Natural killer cell (primary cell): ENCODE results near the gene KRT34. TPM values are rescaled to one million over a fixed set of nuclear protein-coding genes. Genes with fewer than 3 reads are reported as not detected.
"Not testable (repeated sequence)": the region's sequence is repeated elsewhere in the genome, so short reads cannot be mapped to it uniquely, and the experiment has no call there.

Experiments used
- ATAC-seq, 3 donors: fragments of 150-1000 bp in 2 of 3; fragments of 200-7000 bp in 1 of 3; cut with Tn5 transposase; 1 replicate in 1 of 3; 2 replicates in 2 of 3; pipeline ENCODE4 v1.10.0; 2021; ENCODE audit warnings: mild to moderate bottlenecking in 2 of 3, moderate library complexity in 2 of 3
- DNase-seq, 2 donors: peaks; one replicate each; pipeline versions ENCODE4 v3.0.0 to v3.0.0-alpha.2; 2013 to 2021; ENCODE audit warnings: mixed read lengths in 1 of 2
- H3K27ac ChIP-seq: one replicate; pipeline ENCODE4 v1.5.1; 2013; ENCODE audit warnings: mild to moderate bottlenecking, low read length
- H3K27me3 ChIP-seq: one replicate; pipeline ENCODE4 v1.6.1; 2013; ENCODE audit warnings: low read length; ENCODE audit not compliant: control insufficient read depth, insufficient read depth
- H3K36me3 ChIP-seq: one replicate; pipeline ENCODE4 v1.6.1; 2013; ENCODE audit warnings: low read length; ENCODE audit not compliant: control insufficient read depth, insufficient read depth
- H3K4me1 ChIP-seq: one replicate; pipeline ENCODE4 v1.6.1; 2013; ENCODE audit warnings: low read length; ENCODE audit not compliant: control insufficient read depth, insufficient read depth
- H3K4me3 ChIP-seq: one replicate; pipeline ENCODE4 v1.5.1; 2013; ENCODE audit warnings: low read length
- H3K9me3 ChIP-seq: one replicate; pipeline ENCODE4 v1.6.1; 2013; ENCODE audit warnings: low read length; ENCODE audit not compliant: control insufficient read depth, insufficient read depth
- H3K27ac Mint-ChIP-seq, 2 donors: one replicate each; pipeline ENCODE4 v1.8.0; 2022; ENCODE audit warnings: mild to moderate bottlenecking in 2 of 2, mixed read lengths in 2 of 2, moderate library complexity in 1 of 2
- H3K27me3 Mint-ChIP-seq, 2 donors: one replicate each; pipeline ENCODE4 v1.8.0; 2022; ENCODE audit warnings: low read depth in 2 of 2, mixed read lengths in 2 of 2
- H3K36me3 Mint-ChIP-seq: one replicate; pipeline ENCODE4 v1.8.0; 2022; ENCODE audit warnings: mixed read lengths
- H3K4me1 Mint-ChIP-seq, 2 donors: one replicate each; pipeline ENCODE4 v1.8.0; 2022; ENCODE audit warnings: mixed read lengths in 2 of 2
- H3K4me3 Mint-ChIP-seq: one replicate; pipeline ENCODE4 v1.8.0; 2022; ENCODE audit warnings: mild to moderate bottlenecking, moderate library complexity, mixed read lengths
- H3K9me3 Mint-ChIP-seq, 2 donors: one replicate each; pipeline ENCODE4 v1.8.0; 2022; ENCODE audit warnings: mixed read lengths in 2 of 2
- CTCF ChIP-seq: fragments of 200-600 bp; IDR thresholded peaks from one replicate; pipeline ENCODE4 v1.8.0; 2022; ENCODE audit warnings: antibody characterized with exemption
- WGBS: methylation state at CpG from one replicate; pipeline ENCODE4 v1.1.7; 2013; ENCODE audit warnings: missing lambda C conversion rate; ENCODE audit not compliant: insufficient coverage; 5-methylcytosine and 5-hydroxymethylcytosine counted together
- intact Hi-C: fragments of 100-400 bp; cut with micrococcal nuclease; formaldehyde crosslinking; loops from one replicate; pipeline ENCODE4 v1.14.2; 2022
- total RNA-seq, 4 donors: library from RNA; stranded (reverse); fragments of 120-200 nt in 1 of 4; gene quantifications; one replicate each; pipeline versions ENCODE4 v1.2.3 to v1.2.4, GENCODE V29; 2013 to 2022

The KRT34 gene
- total RNA-seq, 3 donors from 2014 or later (not counting 1 experiment from before 2014, with no cell fraction given) = not detected

- no peaks in the 10 kb centered on the region for H3K36me3 Mint-ChIP-seq
- DNase-seq (no peak), ATAC-seq (no peak)
- Histone ChIP-seq H3K4me3 (no peak overlapping the region), H3K27ac (no peak overlapping the region), H3K27me3 (no peaks in the 10 kb centered on the region), H3K4me1 (no peaks in the 10 kb centered on the region), H3K36me3 (no peaks in the 10 kb centered on the region), H3K9me3 (no peaks in the 10 kb centered on the region)
- TF ChIP-seq CTCF = no peak
- H3K4me1 Mint-ChIP-seq = no peaks in the 10 kb centered on the region
- H3K27me3 Mint-ChIP-seq = peaks cover 14 to 24% of the 10 kb centered on the region in 2 donors
- intact Hi-C loops = no loop called here
- WGBS = 94% methylated on average over 7 of the region's 7 CpGs
- H3K27ac Mint-ChIP-seq = no peak overlapping the region
- H3K4me3 Mint-ChIP-seq = no peak overlapping the region
- H3K9me3 Mint-ChIP-seq = no peaks in the 10 kb centered on the region
Observed at GRCh38 chr17:41396340-41396739, 14.2 kb upstream of the KRT34 start.

DNA sequence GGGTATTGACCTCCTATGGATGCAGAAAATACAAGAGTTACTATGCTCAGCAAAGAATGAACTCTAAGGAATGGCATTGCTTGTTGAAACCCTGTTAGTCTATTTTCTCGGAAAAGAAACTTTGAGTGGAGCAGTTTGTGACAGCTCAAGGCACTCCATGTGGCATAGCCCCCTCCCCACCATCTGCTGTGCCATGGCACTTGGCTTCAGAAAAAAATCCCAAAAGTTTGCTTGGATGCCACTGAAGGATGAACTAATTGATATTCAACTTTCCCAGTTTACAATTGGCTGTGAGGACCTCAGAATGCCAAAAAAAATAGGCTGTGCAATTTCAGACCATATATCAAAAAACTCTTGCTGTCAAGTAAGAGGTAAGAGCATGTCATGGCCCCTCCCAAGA, 13.5 kb upstream of the KRT34 start:
- Mint-ChIP-seq H3K27me3 (peaks cover 12 to 20% of the 10 kb centered on the region in 2 donors), H3K4me3 (no peak overlapping the region)

DNA sequence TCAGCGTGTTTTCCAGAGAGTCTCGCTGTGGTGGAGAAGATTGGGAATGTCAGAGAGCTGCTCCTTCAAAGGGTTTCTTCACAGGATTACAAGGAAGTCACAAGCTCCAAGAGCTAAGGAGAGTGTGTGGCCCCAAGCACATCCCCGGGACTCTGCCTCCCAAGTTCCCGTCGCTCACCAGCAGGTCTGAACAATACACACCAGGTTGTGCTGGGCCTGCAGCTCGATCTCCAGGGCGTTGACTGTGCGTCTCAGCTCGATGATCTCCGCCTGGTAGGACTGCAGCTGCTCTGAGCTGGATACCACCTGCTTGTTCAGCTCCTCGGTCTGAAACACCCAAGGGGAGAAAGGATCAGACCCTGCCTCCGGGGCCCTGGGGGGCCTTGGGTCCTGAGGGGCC, 12.9 kb upstream of the KRT34 start:
- H3K27ac Mint-ChIP-seq, H3K9me3 ChIP-seq, H3K4me3 ChIP-seq, H3K27me3 ChIP-seq, H3K4me1 ChIP-seq, intact Hi-C loops, ATAC-seq, H3K27ac ChIP-seq, H3K4me1 Mint-ChIP-seq, H3K4me3 Mint-ChIP-seq, H3K36me3 ChIP-seq, H3K9me3 Mint-ChIP-seq, H3K36me3 Mint-ChIP-seq, DNase-seq: not testable (repeated sequence)
- 88% methylated on average over 8 of the region's 12 CpGs for whole genome bisulfite sequencing
- H3K27me3 Mint-ChIP-seq = peaks cover 10 to 21% of the 10 kb centered on the region in 2 donors

More for the DNA sequence above, 13.5 kb upstream of the KRT34 start:
- no peaks in the 10 kb centered on the region for H3K9me3 ChIP-seq
- H3K36me3 Mint-ChIP-seq = no peaks in the 10 kb centered on the region
- DNase-seq (no peak), ATAC-seq (no peak)
- intact Hi-C loops = no loop called here
- H3K27ac Mint-ChIP-seq = no peak overlapping the region
- H3K4me3 ChIP-seq = no peak overlapping the region
- H3K9me3 Mint-ChIP-seq = no peaks in the 10 kb centered on the region
- no peak for TF ChIP-seq CTCF
- no peaks in the 10 kb centered on the region for H3K36me3 ChIP-seq
- no peaks in the 10 kb centered on the region for H3K27me3 ChIP-seq
- WGBS = 93% methylated on average over 1 of the region's 1 CpG
- H3K4me1 Mint-ChIP-seq = no peaks in the 10 kb centered on the region
- no peaks in the 10 kb centered on the region for H3K4me1 ChIP-seq
- no peak overlapping the region for H3K27ac ChIP-seq

GRCh38 chr17:41394254-41394996, 12.3 kb upstream of the KRT34 start:
- WGBS = 92% methylated on average over 10 of the region's 10 CpGs
- no peak for ATAC-seq

More at GRCh38 chr17:41394254-41394996, 12.3 kb upstream of the KRT34 start:
- no peak for DNase-seq
- Mint-ChIP-seq H3K9me3 (no peaks in the 10 kb centered on the region), H3K4me1 (no peaks in the 10 kb centered on the region), H3K36me3 (no peaks in the 10 kb centered on the region), H3K27ac (no peak overlapping the region), H3K4me3 (no peak overlapping the region), H3K27me3 (peaks cover 9 to 24% of the 10 kb centered on the region in 2 donors)
- H3K27ac ChIP-seq = no peak overlapping the region
- no peaks in the 10 kb centered on the region for H3K27me3 ChIP-seq
- intact Hi-C loops = no loop called here
- TF ChIP-seq CTCF = no peak
- H3K4me1 ChIP-seq = no peaks in the 10 kb centered on the region
- H3K4me3 ChIP-seq = no peak overlapping the region
- no peaks in the 10 kb centered on the region for H3K36me3 ChIP-seq
- no peaks in the 10 kb centered on the region for H3K9me3 ChIP-seq
